Stimulated activated naive CD8-positive, alpha-beta T cell treated with anti-CD3 and anti-CD28 coated beads, Interleukin-15, amount 100 ng/mL, for 72 hours (primary cell): ENCODE measurements around the gene MROH7.

Experiments used
- ATAC-seq: fragments of 150-1000 bp; cut with Tn5 transposase; 2 replicates; pipeline ENCODE4 v1.10.0; 2021; ENCODE audit warnings: mild to moderate bottlenecking, moderate library complexity
- DNase-seq, 2 donors: peaks; one replicate each; pipeline ENCODE4 v3.0.0; 2021 to 2022
- H3K27ac Mint-ChIP-seq, 2 donors: one replicate each; pipeline ENCODE4 v1.8.0; 2022; ENCODE audit warnings: mild to moderate bottlenecking in 2 of 2, mixed read lengths in 2 of 2, moderate library complexity in 2 of 2
- H3K27me3 Mint-ChIP-seq: one replicate; pipeline ENCODE4 v1.8.0; 2022; ENCODE audit warnings: mixed read lengths
- H3K4me1 Mint-ChIP-seq: one replicate; pipeline ENCODE4 v1.8.0; 2022; ENCODE audit warnings: mild to moderate bottlenecking, mixed read lengths
- H3K4me3 Mint-ChIP-seq, 2 donors: one replicate each; pipeline ENCODE4 v1.8.0; 2022; ENCODE audit warnings: mild to moderate bottlenecking in 2 of 2, mixed read lengths in 2 of 2, moderate library complexity in 1 of 2
- H3K9me3 Mint-ChIP-seq, 2 donors: one replicate each; pipeline ENCODE4 v1.8.0; 2022; ENCODE audit warnings: mixed read lengths in 2 of 2

Gene MROH7

GRCh38 chr1:54715493-54716298 is 74.1 kb downstream of the MROH7 start, which contains the start of gene TTC4:
TTC4 (plus strand) TSS chr1:54715861; CDS start chr1:54715909, 48 bp downstream.
- Mint-ChIP-seq H3K27ac (peak within 1 kb of the TSS; percentile 94 to 98), H3K9me3 (no peaks in the 10 kb centered on the region), H3K4me1 (peaks cover 37% of the 10 kb centered on the region), H3K4me3 (peak within 1 kb of the TSS; percentile 87 to 92), H3K27me3 (no peaks in the 10 kb centered on the region)
- ATAC-seq (peak; percentile 99), DNase-seq (peak; percentile 87 to 89)

- H3K27ac Mint-ChIP-seq = peak overlapping the region; percentile 94 to 98
- no peaks in the 10 kb centered on the region for H3K27me3 Mint-ChIP-seq
- peak overlapping the region; percentile 87 to 92 for H3K4me3 Mint-ChIP-seq
- peaks cover 37% of the 10 kb centered on the region for H3K4me1 Mint-ChIP-seq
- ATAC-seq = peak; percentile 1
- no peaks in the 10 kb centered on the region for H3K9me3 Mint-ChIP-seq
- DNase-seq = no peak
These were observed 74.9 kb downstream of the MROH7 start for GRCh38 chr1:54716299-54717047.

GRCh38 chr1:54721719-54722118 is 80.1 kb downstream of the MROH7 start:
- no peak for ATAC-seq
- no peaks in the 10 kb centered on the region for H3K9me3 Mint-ChIP-seq
- DNase-seq = no peak
- peaks cover 20% of the 10 kb centered on the region for H3K4me1 Mint-ChIP-seq
- H3K27ac Mint-ChIP-seq = no peak overlapping the region
- no peaks in the 10 kb centered on the region for H3K27me3 Mint-ChIP-seq
- no peak overlapping the region for H3K4me3 Mint-ChIP-seq

- no peak overlapping the region for H3K27ac Mint-ChIP-seq
- H3K9me3 Mint-ChIP-seq = no peaks in the 10 kb centered on the region
- no peaks in the 10 kb centered on the region for H3K27me3 Mint-ChIP-seq
- ATAC-seq (no peak), DNase-seq (no peak)
- peaks cover 4% of the 10 kb centered on the region for H3K4me1 Mint-ChIP-seq
- no peak overlapping the region for H3K4me3 Mint-ChIP-seq
These were observed 82.4 kb downstream of the MROH7 start for GRCh38 chr1:54723985-54724384.

- no peaks in the 10 kb centered on the region for H3K9me3 Mint-ChIP-seq
- no peaks in the 10 kb centered on the region for H3K4me1 Mint-ChIP-seq
- H3K27ac Mint-ChIP-seq = no peak overlapping the region
- H3K27me3 Mint-ChIP-seq = no peaks in the 10 kb centered on the region
- no peak for DNase-seq
- ATAC-seq = no peak
- H3K4me3 Mint-ChIP-seq = no peak overlapping the region
These were observed 83.2 kb downstream of the MROH7 start for GRCh38 chr1:54724771-54725170.

GRCh38 chr1:54728027-54728426 is 86.4 kb downstream of the MROH7 start:
- ATAC-seq (no peak), DNase-seq (no peak)
- no peak overlapping the region for H3K4me3 Mint-ChIP-seq
- H3K27ac Mint-ChIP-seq = no peak overlapping the region
- H3K4me1 Mint-ChIP-seq = no peaks in the 10 kb centered on the region
- no peaks in the 10 kb centered on the region for H3K27me3 Mint-ChIP-seq
- no peaks in the 10 kb centered on the region for H3K9me3 Mint-ChIP-seq

GRCh38 chr1:54736685-54737084 is 95.1 kb downstream of the MROH7 start:
- ATAC-seq (no peak), DNase-seq (no peak)
- Mint-ChIP-seq H3K4me1 (no peaks in the 10 kb centered on the region), H3K9me3 (no peaks in the 10 kb centered on the region), H3K27me3 (no peaks in the 10 kb centered on the region), H3K27ac (peak overlapping the region in 1 of 2 donors; percentile 35), H3K4me3 (no peak overlapping the region)

- no peak overlapping the region for H3K4me3 Mint-ChIP-seq
- H3K27me3 Mint-ChIP-seq = no peaks in the 10 kb centered on the region
- H3K9me3 Mint-ChIP-seq = no peaks in the 10 kb centered on the region
- H3K4me1 Mint-ChIP-seq = no peaks in the 10 kb centered on the region
- no peak for DNase-seq
- peak overlapping the region in 1 of 2 donors; percentile 25 for H3K27ac Mint-ChIP-seq
- ATAC-seq = no peak
These were observed 96.7 kb downstream of the MROH7 start for GRCh38 chr1:54738244-54738643.

- H3K9me3 Mint-ChIP-seq = no peaks in the 10 kb centered on the region
- ATAC-seq (no peak), DNase-seq (no peak)
- H3K4me3 Mint-ChIP-seq = no peak overlapping the region
- no peaks in the 10 kb centered on the region for H3K27me3 Mint-ChIP-seq
- peak overlapping the region in 1 of 2 donors; percentile 67 for H3K27ac Mint-ChIP-seq
- no peaks in the 10 kb centered on the region for H3K4me1 Mint-ChIP-seq
These were observed 99.9 kb downstream of the MROH7 start for GRCh38 chr1:54741531-54741930.

- no peak overlapping the region for H3K4me3 Mint-ChIP-seq
- ATAC-seq = no peak
- no peak for DNase-seq
- peak overlapping the region in 1 of 2 donors; percentile 34 for H3K27ac Mint-ChIP-seq
- no peaks in the 10 kb centered on the region for H3K27me3 Mint-ChIP-seq
- H3K9me3 Mint-ChIP-seq = no peaks in the 10 kb centered on the region
- no peaks in the 10 kb centered on the region for H3K4me1 Mint-ChIP-seq
These were observed 100.7 kb downstream of the MROH7 start for GRCh38 chr1:54742282-54742681.

GRCh38 chr1:54743416-54744226 is 102.0 kb downstream of the MROH7 start:
- no peaks in the 10 kb centered on the region for H3K27me3 Mint-ChIP-seq
- no peak overlapping the region for H3K27ac Mint-ChIP-seq
- no peak overlapping the region for H3K4me3 Mint-ChIP-seq
- DNase-seq (no peak), ATAC-seq (no peak)
- no peaks in the 10 kb centered on the region for H3K4me1 Mint-ChIP-seq
- H3K9me3 Mint-ChIP-seq = no peaks in the 10 kb centered on the region

GRCh38 chr1:54744696-54745095 is 103.1 kb downstream of the MROH7 start:
- H3K4me1 Mint-ChIP-seq = no peaks in the 10 kb centered on the region
- H3K27me3 Mint-ChIP-seq = no peaks in the 10 kb centered on the region

GRCh38 chr1:54745274-54745673 is 103.7 kb downstream of the MROH7 start:
- Mint-ChIP-seq H3K9me3 (no peaks in the 10 kb centered on the region), H3K27me3 (no peaks in the 10 kb centered on the region), H3K4me3 (no peak overlapping the region), H3K4me1 (no peaks in the 10 kb centered on the region), H3K27ac (no peak overlapping the region)
- no peak for ATAC-seq
- no peak for DNase-seq

More at GRCh38 chr1:54744696-54745095, 103.1 kb downstream of the MROH7 start:
- no peak overlapping the region for H3K4me3 Mint-ChIP-seq
- H3K9me3 Mint-ChIP-seq = no peaks in the 10 kb centered on the region
- no peak for ATAC-seq
- H3K27ac Mint-ChIP-seq = no peak overlapping the region
- no peak for DNase-seq

- H3K4me3 Mint-ChIP-seq = no peak overlapping the region
- H3K4me1 Mint-ChIP-seq = no peaks in the 10 kb centered on the region
- no peaks in the 10 kb centered on the region for H3K27me3 Mint-ChIP-seq
- H3K9me3 Mint-ChIP-seq = no peaks in the 10 kb centered on the region
- DNase-seq (no peak), ATAC-seq (no peak)
- no peak overlapping the region for H3K27ac Mint-ChIP-seq
These were observed 104.3 kb downstream of the MROH7 start for GRCh38 chr1:54745864-54746263.

GRCh38 chr1:54748094-54748835 is 106.7 kb downstream of the MROH7 start:
- no peaks in the 10 kb centered on the region for H3K27me3 Mint-ChIP-seq
- no peaks in the 10 kb centered on the region for H3K9me3 Mint-ChIP-seq
- H3K27ac Mint-ChIP-seq = no peak overlapping the region
- ATAC-seq (no peak), DNase-seq (no peak)
- no peak overlapping the region for H3K4me3 Mint-ChIP-seq
- no peaks in the 10 kb centered on the region for H3K4me1 Mint-ChIP-seq
